ENCODE data around the gene PCDHGA4.
"Not testable (repeated sequence)": the region's sequence is repeated elsewhere in the genome, so short reads cannot be mapped to it uniquely, and the experiment has no call there.

PCDHGA4 gene

GRCh38 chr5:141349917-141350619 lies 4.8 kb upstream of the PCDHGA4 start, which contains the start of gene PCDHGB1:
Gene PCDHGB1 (plus strand): TSS chr5:141350099. CDS start chr5:141350261, 162 bp downstream.
- no peak for DNase-seq

- no peak for DNase-seq
Measured at GRCh38 chr5:141351591-141351990, 3.2 kb upstream of the PCDHGA4 start.

DNA sequence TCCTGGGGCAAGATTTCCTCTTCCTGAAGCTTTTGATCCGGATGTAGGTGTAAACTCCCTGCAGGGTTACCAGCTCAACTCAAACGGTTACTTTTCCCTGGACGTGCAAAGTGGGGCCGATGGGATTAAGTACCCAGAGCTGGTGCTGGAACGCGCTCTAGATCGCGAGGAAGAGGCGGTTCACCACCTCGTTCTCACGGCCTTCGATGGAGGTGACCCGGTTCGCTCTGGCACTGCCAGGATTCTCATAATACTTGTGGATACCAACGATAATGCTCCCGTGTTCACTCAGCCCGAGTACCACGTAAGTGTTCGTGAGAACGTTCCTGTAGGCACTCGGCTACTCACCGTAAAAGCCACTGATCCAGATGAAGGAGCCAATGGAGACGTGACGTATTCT lies 820 bp downstream of the PCDHGA4 start:
- no peak for DNase-seq

GRCh38 chr5:141356133-141356532 lies 1.3 kb downstream of the PCDHGA4 start:
- no peak for DNase-seq

GRCh38 chr5:141356950-141357349 lies 2.1 kb downstream of the PCDHGA4 start:
- no peak for DNase-seq

GRCh38 chr5:141359790-141360426 lies 5.1 kb downstream of the PCDHGA4 start, which contains the start of gene PCDHGB2:
Gene PCDHGB2 (plus strand): TSS chr5:141359994. CDS start chr5:141360136, 142 bp downstream.
- no peak for DNase-seq

DNA sequence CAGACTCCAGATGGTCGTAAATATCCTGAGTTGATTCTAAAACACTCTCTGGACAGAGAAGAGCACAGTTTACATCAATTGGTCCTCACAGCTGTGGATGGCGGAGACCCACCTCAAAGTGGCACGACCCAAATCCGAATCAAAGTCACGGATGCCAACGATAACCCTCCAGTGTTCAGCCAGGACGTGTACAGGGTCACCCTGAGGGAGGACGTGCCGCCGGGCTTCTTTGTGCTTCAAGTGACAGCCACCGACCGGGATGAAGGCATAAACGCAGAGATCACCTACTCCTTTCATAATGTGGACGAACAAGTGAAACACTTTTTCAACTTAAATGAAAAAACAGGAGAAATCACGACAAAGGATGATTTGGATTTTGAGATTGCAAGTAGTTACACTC lies 5.9 kb downstream of the PCDHGA4 start:
- no peak for DNase-seq

GRCh38 chr5:141362719-141363118 lies 7.9 kb downstream of the PCDHGA4 start:
- no peak for DNase-seq

DNA sequence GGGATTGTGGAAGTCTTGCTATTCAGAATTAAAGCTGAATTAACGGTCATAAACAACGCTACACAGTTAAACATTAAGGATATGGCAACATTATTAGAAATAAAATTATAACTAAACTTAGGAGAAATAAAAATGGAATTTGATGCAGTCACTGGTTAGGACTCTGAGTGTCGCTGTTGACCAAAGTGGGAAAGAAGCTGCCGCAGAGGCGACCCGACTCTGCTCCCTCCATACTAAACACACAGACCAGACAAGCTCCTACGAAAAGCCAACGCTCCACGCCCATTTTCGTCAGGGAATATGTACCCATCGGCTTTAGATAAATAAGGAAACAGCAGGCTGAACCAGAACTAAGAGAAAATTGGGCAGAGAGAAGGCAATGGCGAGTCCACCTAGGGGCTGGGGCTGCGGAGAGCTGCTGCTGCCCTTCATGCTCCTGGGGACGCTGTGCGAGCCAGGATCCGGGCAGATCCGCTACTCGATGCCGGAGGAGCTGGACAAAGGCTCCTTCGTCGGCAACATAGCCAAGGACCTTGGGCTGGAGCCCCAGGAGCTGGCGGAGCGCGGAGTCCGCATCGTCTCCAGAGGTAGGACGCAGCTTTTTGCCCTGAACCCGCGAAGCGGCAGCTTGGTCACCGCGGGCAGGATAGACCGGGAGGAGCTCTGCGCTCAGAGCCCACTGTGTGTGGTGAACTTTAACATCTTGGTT lies 9.3 kb downstream of the PCDHGA4 start, which contains the start of gene PCDHGA5:
PCDHGA5 (plus strand) TSS at position 211 of the 709 bp plus-strand sequence; CDS start at position 380, 169 bp downstream.
- no peak for DNase-seq

- DNase-seq: no peak
Measured at GRCh38 chr5:141366016-141366896, 11.4 kb downstream of the PCDHGA4 start.

- DNase-seq: no peak
Measured at GRCh38 chr5:141369994-141370848, 15.4 kb downstream of the PCDHGA4 start, which contains the start of gene PCDHGB3. Gene PCDHGB3 (plus strand): TSS chr5:141370242. CDS start chr5:141370395, 153 bp downstream.

DNA sequence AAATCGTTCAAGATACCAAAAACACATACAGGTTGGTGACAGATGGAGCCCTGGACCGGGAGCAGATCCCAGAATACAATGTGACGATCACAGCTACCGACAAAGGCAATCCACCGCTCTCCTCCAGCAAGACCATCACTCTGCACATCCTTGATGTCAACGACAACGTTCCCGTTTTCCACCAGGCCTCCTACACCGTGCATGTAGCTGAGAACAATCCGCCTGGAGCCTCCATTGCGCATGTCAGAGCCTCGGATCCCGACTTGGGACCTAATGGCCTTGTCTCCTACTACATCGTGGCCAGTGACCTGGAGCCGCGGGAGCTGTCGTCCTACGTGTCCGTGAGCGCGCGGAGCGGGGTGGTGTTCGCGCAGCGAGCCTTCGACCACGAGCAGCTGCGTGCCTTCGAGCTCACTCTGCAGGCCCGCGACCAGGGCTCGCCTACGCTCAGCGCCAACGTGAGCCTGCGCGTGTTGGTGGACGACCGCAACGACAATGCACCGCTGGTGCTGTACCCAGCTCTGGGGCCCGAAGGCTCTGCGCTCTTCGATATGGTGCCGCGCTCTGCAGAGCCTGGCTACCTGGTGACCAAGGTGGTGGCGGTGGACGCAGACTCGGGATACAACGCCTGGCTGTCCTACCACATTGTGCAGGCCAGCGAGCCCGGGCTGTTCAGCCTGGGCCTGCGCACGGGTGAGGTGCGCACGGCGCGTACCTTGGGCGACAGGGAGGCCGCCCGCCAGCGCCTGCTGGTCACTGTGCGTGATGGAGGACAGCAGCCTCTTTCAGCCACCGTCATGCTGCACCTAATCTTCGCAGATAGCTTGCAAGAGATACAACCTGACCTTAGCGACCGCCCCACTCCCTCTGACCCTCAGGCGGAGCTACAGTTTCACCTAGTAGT lies 17.0 kb downstream of the PCDHGA4 start:
- DNase-seq: no peak

DNA sequence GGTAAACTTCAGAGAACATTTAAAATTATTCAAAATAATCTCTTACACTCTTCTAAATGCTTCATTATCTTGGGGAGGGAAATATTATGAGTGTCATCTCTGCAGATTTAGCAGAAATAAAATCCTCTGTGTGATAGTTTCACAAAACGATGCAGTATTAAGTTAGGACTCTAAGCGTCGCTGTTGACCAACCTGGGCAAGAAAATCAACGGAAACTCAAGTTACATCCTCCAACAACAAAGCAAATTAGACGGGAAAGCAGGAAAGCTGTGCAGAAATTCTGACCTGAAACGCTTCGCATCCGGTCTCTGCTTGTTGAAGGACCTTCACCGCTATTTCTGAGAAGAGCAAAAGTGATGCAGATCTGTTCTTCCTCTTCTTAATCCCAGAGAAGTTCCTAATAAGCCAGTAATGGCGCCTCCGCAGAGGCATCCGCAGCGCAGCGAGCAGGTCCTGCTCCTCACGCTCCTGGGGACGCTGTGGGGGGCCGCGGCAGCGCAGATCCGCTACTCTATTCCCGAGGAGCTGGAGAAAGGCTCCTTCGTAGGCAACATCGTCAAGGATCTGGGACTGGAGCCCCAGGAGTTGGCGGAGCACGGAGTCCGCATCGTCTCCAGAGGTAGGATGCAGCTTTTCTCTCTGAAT lies 19.0 kb downstream of the PCDHGA4 start, which contains the start of gene PCDHGA6:
PCDHGA6 (plus strand) TSS at position 219 of the 645 bp plus-strand sequence; CDS start at position 412, 193 bp downstream.
- DNase-seq: no peak

GRCh38 chr5:141374627-141375026 lies 19.8 kb downstream of the PCDHGA4 start:
- no peak for DNase-seq

GRCh38 chr5:141375444-141376155 lies 20.8 kb downstream of the PCDHGA4 start:
- DNase-seq: not testable (repeated sequence)

- DNase-seq: no peak
Measured at GRCh38 chr5:141382469-141383294, 27.9 kb downstream of the PCDHGA4 start, which contains the start of gene PCDHGA7. Gene PCDHGA7 (plus strand): TSS chr5:141382742. CDS start chr5:141382900, 158 bp downstream.

GRCh38 chr5:141383345-141383744 lies 28.5 kb downstream of the PCDHGA4 start:
- no peak for DNase-seq

Data from T1000 (cell line).